HG02678 (cell line): ENCODE measurements around the gene SIPA1.
"Not testable (repeated sequence)": the region's sequence is repeated elsewhere in the genome, so short reads cannot be mapped to it uniquely, and the experiment has no call there.

Experiments
- ATAC-seq: cut with Tn5 transposase; IDR thresholded peaks from one replicate; pipeline ENCODE4 v1.9.1; 2021; ENCODE audit warnings: mild to moderate bottlenecking, moderate library complexity; ENCODE audit not compliant: unreplicated experiment

SIPA1 gene

DNA sequence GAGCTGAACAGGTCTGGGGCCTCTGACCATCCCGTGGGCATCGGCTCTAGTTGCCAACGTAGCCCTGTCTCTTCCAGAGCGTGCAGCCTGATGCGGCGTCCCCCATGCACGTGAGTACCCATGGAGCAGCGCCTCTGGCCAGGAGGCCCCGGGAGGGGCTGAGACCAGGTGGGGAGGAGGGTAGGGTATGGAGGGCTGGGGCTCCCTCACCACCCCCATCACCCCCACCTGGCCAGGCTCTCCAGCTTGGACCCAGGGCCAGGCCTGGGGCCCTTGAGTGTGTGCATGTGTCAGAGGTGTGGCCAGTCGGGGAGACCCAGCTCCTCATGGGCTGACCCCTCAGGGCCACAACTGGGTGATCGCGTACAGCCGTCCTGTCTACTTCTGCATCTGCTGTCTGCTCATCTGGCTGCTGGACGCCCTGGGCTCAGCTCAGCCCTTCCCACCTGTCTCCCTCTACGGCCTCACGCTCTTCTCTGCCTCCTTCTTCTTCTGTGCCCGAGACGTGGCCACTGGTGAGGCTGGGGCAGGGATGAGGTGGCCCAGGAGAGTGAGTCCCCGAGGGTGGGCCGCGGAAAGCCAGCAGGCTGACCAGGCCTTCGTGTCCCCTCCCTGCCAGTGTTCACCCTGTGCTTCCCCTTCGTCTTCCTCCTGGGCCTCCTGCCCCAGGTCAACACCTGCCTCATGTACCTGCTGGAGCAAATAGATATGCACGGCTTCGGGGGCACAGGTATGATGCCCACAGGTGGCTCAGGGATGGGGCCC, 13.9 kb upstream of the SIPA1 start:
- ATAC-seq, result no peak

GRCh38 chr11:65624931-65625627, 12.8 kb upstream of the SIPA1 start:
- no peak for ATAC-seq

- no peak for ATAC-seq
Measured at GRCh38 chr11:65625628-65626342, 12.1 kb upstream of the SIPA1 start.

GRCh38 chr11:65627202-65627601, 10.7 kb upstream of the SIPA1 start:
- ATAC-seq, result no peak

GRCh38 chr11:65629579-65629978, 8.3 kb upstream of the SIPA1 start:
- no peak for ATAC-seq

GRCh38 chr11:65630215-65630614, 7.7 kb upstream of the SIPA1 start:
- ATAC-seq, result no peak

- ATAC-seq, result no peak
Measured at GRCh38 chr11:65633390-65634108, 4.4 kb upstream of the SIPA1 start.

DNA sequence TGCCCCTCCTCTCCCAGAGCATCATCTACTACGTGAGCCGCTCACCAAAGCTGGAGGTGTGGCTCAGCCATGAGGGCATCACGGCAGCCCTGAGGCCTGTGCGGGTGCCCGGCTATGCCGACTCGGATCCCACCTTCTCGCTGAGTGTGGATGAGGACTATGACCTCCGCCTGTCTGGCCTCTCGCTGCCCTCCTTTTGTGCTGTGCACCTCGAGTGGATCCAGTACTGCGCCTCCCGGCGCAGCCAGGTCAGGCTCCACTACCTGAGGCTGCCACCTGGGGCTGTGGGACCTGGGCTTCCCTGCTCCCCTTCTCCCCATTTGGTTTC, 3.8 kb upstream of the SIPA1 start:
- no peak for ATAC-seq

DNA sequence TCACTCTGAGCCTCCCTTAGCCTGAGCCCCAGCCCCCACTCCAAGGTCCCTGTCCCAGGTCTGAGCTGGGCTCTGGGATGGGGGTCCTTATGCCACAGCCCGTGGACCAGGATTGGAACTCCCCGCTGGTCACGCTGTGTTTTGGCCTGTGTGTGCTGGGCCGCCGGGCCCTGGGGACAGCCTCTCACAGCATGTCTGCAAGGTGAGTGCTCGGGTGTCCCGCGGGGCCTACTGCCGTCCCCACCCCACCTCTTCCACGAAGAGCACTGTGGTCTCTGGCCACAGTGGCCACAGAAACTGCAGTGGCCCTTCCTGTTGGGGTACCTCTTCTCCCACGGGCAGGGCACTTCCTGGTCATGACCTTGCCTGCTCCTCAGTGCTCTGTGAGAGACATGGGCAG, 3.5 kb upstream of the SIPA1 start:
- ATAC-seq, result no peak

DNA sequence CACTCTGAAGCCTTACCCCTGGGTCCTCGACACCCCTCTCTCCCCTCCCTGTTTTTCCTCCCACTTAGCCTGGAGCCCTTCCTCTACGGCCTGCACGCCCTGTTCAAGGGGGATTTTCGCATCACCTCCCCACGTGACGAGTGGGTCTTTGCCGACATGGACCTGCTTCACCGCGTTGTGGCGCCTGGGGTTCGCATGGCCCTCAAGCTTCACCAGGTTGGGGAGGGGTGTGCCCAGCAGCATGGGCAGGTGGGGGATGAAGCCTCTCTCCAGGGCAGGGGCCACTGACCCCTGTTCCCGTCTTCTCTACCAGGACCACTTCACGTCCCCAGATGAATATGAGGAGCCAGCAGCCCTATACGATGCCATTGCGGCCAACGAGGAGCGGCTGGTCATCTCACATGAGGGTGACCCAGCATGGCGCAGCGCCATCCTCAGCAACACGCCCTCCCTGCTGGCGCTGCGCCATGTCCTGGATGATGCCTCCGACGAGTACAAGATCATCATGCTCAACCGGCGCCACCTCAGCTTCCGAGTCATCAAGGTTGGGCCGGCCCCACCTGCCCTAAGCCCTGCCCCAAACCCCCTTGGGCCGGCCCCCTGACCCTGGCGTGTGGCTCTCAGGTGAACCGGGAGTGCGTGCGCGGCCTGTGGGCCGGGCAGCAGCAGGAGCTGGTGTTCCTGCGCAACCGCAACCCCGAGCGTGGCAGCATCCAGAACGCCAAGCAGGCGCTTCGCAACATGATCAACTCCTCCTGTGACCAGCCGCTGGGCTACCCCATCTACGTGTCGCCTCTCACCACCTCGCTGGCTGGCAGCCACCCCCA, 2.8 kb upstream of the SIPA1 start:
- no peak for ATAC-seq

GRCh38 chr11:65636108-65637031, 1.5 kb upstream of the SIPA1 start:
- ATAC-seq, result no peak

DNA sequence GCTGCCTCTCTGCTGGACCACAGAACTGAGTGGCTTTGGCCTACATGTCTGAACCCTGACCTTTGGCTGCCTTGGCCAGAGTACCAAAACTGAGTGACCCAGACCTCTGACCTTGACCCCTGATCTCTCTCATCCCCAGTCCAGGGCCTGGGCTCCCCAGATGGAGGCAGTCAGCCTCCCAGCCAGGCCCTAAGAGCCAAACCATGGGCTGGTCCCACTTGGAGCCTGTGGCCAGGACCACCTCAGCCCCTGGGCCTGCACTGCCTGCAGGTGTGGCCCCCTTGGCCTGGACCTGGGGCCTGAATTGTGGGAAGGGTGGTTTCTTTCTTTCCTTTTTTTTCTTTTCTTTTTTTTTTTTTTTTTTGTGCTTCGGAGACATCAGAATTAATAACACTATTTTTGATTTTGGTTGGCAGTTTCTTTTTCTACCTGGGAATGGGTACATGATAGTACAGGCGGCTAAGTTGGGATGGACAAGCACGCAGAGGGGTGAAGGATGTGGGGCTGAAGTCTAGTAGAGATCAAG, 806 bp upstream of the SIPA1 start:
- ATAC-seq, result no peak

DNA sequence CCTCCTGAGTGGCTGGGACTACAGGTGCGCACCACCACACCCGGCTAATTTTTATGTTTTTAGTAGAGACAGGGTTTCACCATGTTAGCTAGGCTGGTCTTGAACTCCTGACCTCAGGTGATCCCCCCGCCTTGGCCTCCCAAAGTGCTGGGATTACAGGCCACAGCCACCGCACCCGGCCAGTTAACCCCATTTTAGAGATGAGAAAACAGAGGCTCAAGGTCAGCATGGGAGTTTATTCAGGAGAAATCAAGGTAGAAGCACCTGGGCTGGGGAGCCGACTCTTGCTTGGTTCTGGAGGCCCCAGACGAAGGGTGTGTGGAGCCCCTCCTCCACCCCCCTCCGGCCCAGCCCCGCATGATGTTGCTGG, 1.3 kb downstream of the SIPA1 start:
- ATAC-seq, result not testable (repeated sequence)

- peak; percentile 52 for ATAC-seq
Measured at GRCh38 chr11:65639623-65640482, 2.0 kb downstream of the SIPA1 start.

DNA sequence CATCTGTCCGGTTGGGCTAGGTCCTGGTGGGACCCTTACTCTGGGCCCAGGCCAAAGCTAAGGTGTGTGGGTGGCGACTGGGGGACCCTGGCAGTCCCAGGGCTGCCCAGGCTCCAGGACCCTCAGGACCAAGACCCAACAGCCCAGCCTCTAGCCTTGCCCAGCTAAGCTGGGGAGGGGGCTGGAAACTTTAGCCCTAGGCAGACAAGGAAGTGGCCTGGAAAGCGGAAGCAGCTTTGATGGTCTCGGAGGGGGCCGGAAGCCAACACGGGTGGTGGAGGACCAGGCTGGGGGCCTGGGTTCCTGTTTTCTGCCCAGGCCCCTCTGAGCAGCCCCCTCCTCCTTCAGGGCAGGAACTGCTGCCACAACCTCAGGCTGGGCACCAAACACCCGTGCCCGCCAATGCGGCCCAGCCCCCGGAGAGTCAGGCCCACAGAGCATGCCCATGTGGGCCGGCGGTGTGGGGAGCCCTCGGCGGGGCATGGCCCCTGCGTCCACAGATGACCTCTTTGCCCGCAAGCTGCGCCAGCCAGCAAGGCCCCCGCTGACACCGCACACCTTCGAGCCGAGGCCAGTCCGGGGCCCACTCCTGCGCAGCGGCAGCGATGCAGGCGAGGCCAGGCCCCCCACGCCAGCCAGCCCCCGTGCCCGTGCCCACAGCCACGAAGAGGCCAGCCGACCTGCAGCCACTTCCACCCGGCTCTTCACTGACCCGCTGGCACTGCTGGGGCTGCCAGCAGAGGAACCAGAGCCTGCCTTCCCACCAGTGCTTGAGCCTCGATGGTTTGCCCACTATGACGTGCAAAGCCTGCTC, 2.8 kb downstream of the SIPA1 start:
- ATAC-seq, result peak; percentile 2

GRCh38 chr11:65641297-65642013, 3.6 kb downstream of the SIPA1 start:
- no peak for ATAC-seq
